ENCODE data around the gene RNPC3.

- no peak for TF ChIP-seq CTCF (IDR thresholded peaks at IDR 0.05)
- no peak for TF ChIP-seq RFX5 (IDR thresholded peaks at IDR 0.05; ENCODE audit: low read length)
- TF ChIP-seq POLR2AphosphoS5 (IDR thresholded peaks at IDR 0.05; ENCODE audit: low read depth, low read length), result no peak
Observed at GRCh38 chr1:103516693-103517092, 8.8 kb upstream of the RNPC3 start.

Data from SK-N-SH (cell line).